Measurements from ENCODE around the gene GABRA6. TPM values are rescaled to one million over a fixed set of nuclear protein-coding genes. Genes with fewer than 3 reads are reported as not detected.

The GABRA6 gene
- total RNA-seq, 1 donor from 2014 or later: not detected

DNA sequence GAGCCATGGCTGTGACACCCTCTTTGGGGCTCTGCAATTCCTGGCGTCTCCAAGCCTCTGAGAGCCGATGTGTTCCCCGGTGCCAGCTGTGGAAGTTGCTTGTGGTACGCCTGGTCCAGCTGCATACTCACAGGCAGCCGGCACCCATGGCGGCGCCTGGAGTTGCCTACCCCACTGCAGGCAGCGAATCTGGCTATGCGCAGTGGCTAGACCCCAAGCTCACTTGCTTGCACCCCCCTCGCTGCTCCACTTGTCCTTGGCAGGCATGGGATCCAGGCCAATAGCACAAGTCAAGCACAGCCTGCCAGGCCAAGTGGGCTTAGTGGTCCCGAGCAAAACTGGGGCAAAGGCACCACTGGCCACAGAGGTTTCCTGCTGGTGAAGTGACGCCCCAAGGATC is 24.7 kb upstream of the GABRA6 start:
- DNase-seq (ENCODE audit: low spot score): no peak
- no peaks in the 10 kb centered on the region for H3K27me3 Mint-ChIP-seq (ENCODE audit: unreplicated experiment)
- H3K4me3 Mint-ChIP-seq (ENCODE audit: unreplicated experiment): no peak overlapping the region
- H3K4me1 Mint-ChIP-seq (ENCODE audit: unreplicated experiment): no peaks in the 10 kb centered on the region
- no peak overlapping the region for H3K27ac Mint-ChIP-seq (ENCODE audit: unreplicated experiment)
- H3K9me3 Mint-ChIP-seq (ENCODE audit: unreplicated experiment): no peaks in the 10 kb centered on the region
- no peak for TF ChIP-seq CTCF (IDR thresholded peaks at IDR 0.05; ENCODE audit: unreplicated experiment)
- no peaks in the 10 kb centered on the region for H3K36me3 Mint-ChIP-seq (ENCODE audit: low read depth, unreplicated experiment)

DNA sequence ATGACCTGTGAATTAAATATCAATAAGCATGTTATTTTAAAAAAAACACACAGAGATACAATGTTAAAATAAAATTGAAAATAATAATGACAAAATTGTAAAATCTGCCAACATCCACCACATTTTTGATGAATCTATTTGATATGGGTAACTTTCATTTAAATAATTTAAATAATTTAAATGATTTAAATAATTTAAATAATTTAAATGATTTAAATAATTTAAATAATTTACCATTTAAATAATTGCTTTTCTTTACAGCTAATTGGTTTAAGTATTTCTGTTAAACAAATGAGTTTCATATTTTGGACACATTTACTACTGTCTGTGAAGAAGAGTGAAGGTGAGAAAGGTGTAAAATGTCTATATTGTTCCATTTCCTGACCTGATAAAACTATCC is 22.1 kb upstream of the GABRA6 start:
- H3K36me3 Mint-ChIP-seq (ENCODE audit: low read depth, unreplicated experiment): no peaks in the 10 kb centered on the region
- no peak overlapping the region for H3K27ac Mint-ChIP-seq (ENCODE audit: unreplicated experiment)
- H3K27me3 Mint-ChIP-seq (ENCODE audit: unreplicated experiment): no peaks in the 10 kb centered on the region
- no peaks in the 10 kb centered on the region for H3K4me1 Mint-ChIP-seq (ENCODE audit: unreplicated experiment)
- no peak for DNase-seq (ENCODE audit: low spot score)
- no peak for TF ChIP-seq CTCF (IDR thresholded peaks at IDR 0.05; ENCODE audit: unreplicated experiment)
- H3K4me3 Mint-ChIP-seq (ENCODE audit: unreplicated experiment): no peak overlapping the region
- no peaks in the 10 kb centered on the region for H3K9me3 Mint-ChIP-seq (ENCODE audit: unreplicated experiment)

DNA sequence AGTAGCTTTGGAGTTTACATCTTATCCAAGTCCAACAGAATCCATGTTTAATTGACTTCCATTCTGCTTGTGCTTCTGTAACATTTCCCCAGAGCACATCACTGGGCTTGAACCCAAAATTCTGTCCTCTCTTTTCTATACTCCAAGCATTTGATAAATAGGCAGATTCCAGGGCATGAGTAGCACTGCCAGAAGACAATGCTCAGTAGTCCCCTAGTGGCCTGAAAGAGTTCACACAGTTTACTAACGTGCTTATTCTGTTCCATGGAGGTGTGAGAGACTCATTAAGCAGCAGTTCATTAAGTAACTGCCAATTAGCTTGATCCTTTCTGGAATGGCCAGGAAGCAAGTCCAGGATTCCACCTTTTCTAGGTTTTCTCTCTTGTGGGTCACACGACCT is 9.4 kb upstream of the GABRA6 start:
- H3K9me3 Mint-ChIP-seq (ENCODE audit: unreplicated experiment): no peaks in the 10 kb centered on the region
- H3K27me3 Mint-ChIP-seq (ENCODE audit: unreplicated experiment): peaks cover 2% of the 10 kb centered on the region
- DNase-seq (ENCODE audit: low spot score): no peak
- TF ChIP-seq CTCF (IDR thresholded peaks at IDR 0.05; ENCODE audit: unreplicated experiment): peak; percentile 67
- H3K36me3 Mint-ChIP-seq (ENCODE audit: low read depth, unreplicated experiment): no peaks in the 10 kb centered on the region
- no peak overlapping the region for H3K4me3 Mint-ChIP-seq (ENCODE audit: unreplicated experiment)
- no peaks in the 10 kb centered on the region for H3K4me1 Mint-ChIP-seq (ENCODE audit: unreplicated experiment)
- no peak overlapping the region for H3K27ac Mint-ChIP-seq (ENCODE audit: unreplicated experiment)

GRCh38 chr5:161686149-161686548 is 628 bp downstream of the GABRA6 start:
- Mint-ChIP-seq H3K36me3 (ENCODE audit: low read depth, unreplicated experiment) (no peaks in the 10 kb centered on the region), H3K9me3 (ENCODE audit: unreplicated experiment) (no peaks in the 10 kb centered on the region), H3K27me3 (ENCODE audit: unreplicated experiment) (no peaks in the 10 kb centered on the region), H3K4me1 (ENCODE audit: unreplicated experiment) (no peaks in the 10 kb centered on the region), H3K4me3 (ENCODE audit: unreplicated experiment) (no peak overlapping the region), H3K27ac (ENCODE audit: unreplicated experiment) (no peak overlapping the region)
- TF ChIP-seq CTCF (IDR thresholded peaks at IDR 0.05; ENCODE audit: unreplicated experiment): no peak
- DNase-seq (ENCODE audit: low spot score): no peak

DNA sequence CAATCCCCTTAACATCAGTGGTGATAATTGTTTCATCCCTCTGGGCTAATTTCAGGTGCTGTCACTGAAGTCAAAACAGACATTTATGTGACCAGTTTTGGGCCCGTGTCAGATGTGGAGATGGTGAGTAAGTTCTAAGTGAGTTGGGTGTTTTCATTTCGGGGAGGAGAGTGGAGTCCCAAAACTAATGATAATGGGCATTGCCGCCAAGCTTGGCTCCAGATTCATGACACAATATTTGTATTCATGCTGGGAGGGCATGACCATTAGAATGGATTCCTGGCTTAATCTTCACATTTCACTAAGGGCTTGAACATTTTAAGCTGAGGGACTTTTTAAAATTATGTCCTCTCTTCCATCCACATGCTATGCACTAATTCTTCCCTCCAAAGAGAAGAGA is 1.4 kb downstream of the GABRA6 start:
- no peak overlapping the region for H3K27ac Mint-ChIP-seq (ENCODE audit: unreplicated experiment)
- H3K9me3 Mint-ChIP-seq (ENCODE audit: unreplicated experiment): no peaks in the 10 kb centered on the region
- H3K27me3 Mint-ChIP-seq (ENCODE audit: unreplicated experiment): no peaks in the 10 kb centered on the region
- no peak for TF ChIP-seq CTCF (IDR thresholded peaks at IDR 0.05; ENCODE audit: unreplicated experiment)
- H3K4me1 Mint-ChIP-seq (ENCODE audit: unreplicated experiment): no peaks in the 10 kb centered on the region
- no peaks in the 10 kb centered on the region for H3K36me3 Mint-ChIP-seq (ENCODE audit: low read depth, unreplicated experiment)
- DNase-seq (ENCODE audit: low spot score): no peak
- no peak overlapping the region for H3K4me3 Mint-ChIP-seq (ENCODE audit: unreplicated experiment)

Measured in endothelial cell (in vitro differentiated cells).